ENCODE data around the gene NOS1AP. TPM values are rescaled to one million over a fixed set of nuclear protein-coding genes. Genes with fewer than 3 reads are reported as not detected.

The NOS1AP gene
- total and polyA plus RNA-seq, 2 donors (not counting 3 experiments of a cell fraction or from before 2014, with no cell fraction given) = 1.3 to 5.4 TPM

GRCh38 chr1:162059721-162060120, 9.8 kb upstream of the NOS1AP start:
- H3K79me2 ChIP-seq (ENCODE audit: control insufficient read depth, insufficient read depth, low read length) = no peaks in the 10 kb centered on the region
- POLR2A ChIA-PET = no interaction called here
- no peak overlapping the region for H2AFZ ChIP-seq (ENCODE audit: low read depth, low read length)
- H3K9me3 ChIP-seq (replicated peaks; ENCODE audit: control insufficient read depth, insufficient read depth, low read length) = no peaks in the 10 kb centered on the region
- no peaks in the 10 kb centered on the region for H3K9me1 ChIP-seq (replicated peaks; ENCODE audit: control insufficient read depth, extremely low read depth, insufficient read depth, low read length)
- peaks cover 11% of the 10 kb centered on the region for H3K4me1 ChIP-seq (ENCODE audit: control insufficient read depth, extremely low read depth, insufficient read depth, low read length)
- TF ChIP-seq CTCF (IDR thresholded peaks at IDR 0.05; ENCODE audit: extremely low read depth in 1 of 2, insufficient read depth in 1 of 2, low read depth in 1 of 2, low read length in 2 of 2) (no peak), MYC (IDR thresholded peaks at IDR 0.05; ENCODE audit: low read depth, low read length) (no peak), EZH2 (IDR thresholded peaks at IDR 0.05; ENCODE audit: borderline replicate concordance, low read depth, low read length, severe bottlenecking) (no peak), GATA2 (IDR thresholded peaks at IDR 0.05; ENCODE audit: insufficient read depth, insufficient read length, low read depth, low read length) (no peak), MAX (IDR thresholded peaks at IDR 0.05; ENCODE audit: insufficient read depth, insufficient read length) (no peak), POLR2AphosphoS5 (IDR thresholded peaks at IDR 0.05; ENCODE audit: insufficient read depth, low read depth, low read length) (no peak), JUN (IDR thresholded peaks at IDR 0.05; ENCODE audit: borderline replicate concordance, insufficient read depth, insufficient read length, low read depth) (no peak), FOS (IDR thresholded peaks at IDR 0.05; ENCODE audit: borderline replicate concordance, insufficient read depth, low read length) (no peak), POLR2A (IDR thresholded peaks at IDR 0.05; ENCODE audit: low read depth, low read length) (no peak)
- no peak overlapping the region for H3K9ac ChIP-seq (replicated peaks; ENCODE audit: extremely low read depth, insufficient read depth, low read length)
- H3K27me3 ChIP-seq (ENCODE audit: control insufficient read depth in 2 of 2, insufficient read depth in 2 of 2, low read length in 2 of 2) = no peaks in the 10 kb centered on the region
- FAIRE-seq (no peak), DNase-seq (ENCODE audit: low read depth, low spot score) (no peak)
- BruUV-seq (replicated peaks) = no TSS peak
- CTCF ChIA-PET = interaction anchor here (0.8 to 2.1 kb wide), 2 partner anchors 170 to 216 kb away, joined by 4 to 5 read pairs; no protein-coding TSS in a partner anchor
- no peak overlapping the region for H3K27ac ChIP-seq (ENCODE audit: insufficient read depth, low read depth, low read length)
- no peak overlapping the region for H3K4me2 ChIP-seq (ENCODE audit: insufficient read depth, low read length)
- H3K4me3 ChIP-seq (replicated peaks in 1 of 3; ENCODE audit: insufficient read depth in 1 of 3, low read depth in 1 of 3, low read length in 3 of 3) = no peak overlapping the region
- dilution Hi-C loops (cut with MboI; ENCODE audit: extremely low pct_ligation_motif_present, low sequenced_read_pairs) (no loop called here), intact Hi-C loops (cut with micrococcal nuclease) (loop anchor here (5.0 kb wide), 3 partner anchors 438 to 553 kb away; partner anchors contain the start of genes UAP1 and UHMK1)
- no peaks in the 10 kb centered on the region for H4K20me1 ChIP-seq (replicated peaks; ENCODE audit: control insufficient read depth, extremely low read depth, insufficient read depth, low read length)
- no peaks in the 10 kb centered on the region for H3K36me3 ChIP-seq (ENCODE audit: control insufficient read depth in 2 of 2, extremely low read depth in 1 of 2, insufficient read depth in 2 of 2, low read length in 2 of 2)
